Measurements from ENCODE around the gene DDX56. TPM values are rescaled to one million over a fixed set of nuclear protein-coding genes. Genes with fewer than 3 reads are reported as not detected.

The DDX56 gene
- total RNA-seq, 4 donors from 2014 or later, result 67.8 to 96.4 (median 88.9) TPM

DNA sequence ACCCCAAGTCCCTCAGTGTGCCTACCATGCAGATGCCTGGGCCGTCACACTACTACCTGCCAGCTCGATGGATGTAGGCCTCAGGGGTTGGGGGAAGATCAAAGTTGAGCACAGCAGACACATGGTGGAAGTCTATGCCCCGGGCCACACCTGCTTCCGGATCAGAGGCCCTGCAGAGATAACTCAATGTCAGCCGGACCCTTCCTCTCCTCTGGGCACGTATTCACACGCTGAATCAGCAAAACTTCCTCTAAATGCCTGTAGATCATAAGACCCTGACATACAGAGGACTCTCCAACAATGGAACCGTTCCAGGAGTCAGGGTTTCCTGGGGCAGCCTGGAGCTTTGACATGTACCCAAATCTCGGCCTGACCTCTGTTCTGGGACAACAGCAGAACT is 3.7 kb downstream of the DDX56 start:
- Histone ChIP-seq H3K27me3 (no peaks in the 10 kb centered on the region), H3K4me1 (peaks cover 0 to 16% (median 4%) of the 10 kb centered on the region in 4 donors), H3K9me3 (no peaks in the 10 kb centered on the region), H3K36me3 (peaks cover 0 to 78% (median 0%) of the 10 kb centered on the region in 3 donors), H3K4me3 (no peak overlapping the region), H3K27ac (no peak overlapping the region)
- no peak for DNase-seq
- no peak for TF ChIP-seq POLR2A (IDR thresholded peaks at IDR 0.05)
- TF ChIP-seq, protein P1, sequence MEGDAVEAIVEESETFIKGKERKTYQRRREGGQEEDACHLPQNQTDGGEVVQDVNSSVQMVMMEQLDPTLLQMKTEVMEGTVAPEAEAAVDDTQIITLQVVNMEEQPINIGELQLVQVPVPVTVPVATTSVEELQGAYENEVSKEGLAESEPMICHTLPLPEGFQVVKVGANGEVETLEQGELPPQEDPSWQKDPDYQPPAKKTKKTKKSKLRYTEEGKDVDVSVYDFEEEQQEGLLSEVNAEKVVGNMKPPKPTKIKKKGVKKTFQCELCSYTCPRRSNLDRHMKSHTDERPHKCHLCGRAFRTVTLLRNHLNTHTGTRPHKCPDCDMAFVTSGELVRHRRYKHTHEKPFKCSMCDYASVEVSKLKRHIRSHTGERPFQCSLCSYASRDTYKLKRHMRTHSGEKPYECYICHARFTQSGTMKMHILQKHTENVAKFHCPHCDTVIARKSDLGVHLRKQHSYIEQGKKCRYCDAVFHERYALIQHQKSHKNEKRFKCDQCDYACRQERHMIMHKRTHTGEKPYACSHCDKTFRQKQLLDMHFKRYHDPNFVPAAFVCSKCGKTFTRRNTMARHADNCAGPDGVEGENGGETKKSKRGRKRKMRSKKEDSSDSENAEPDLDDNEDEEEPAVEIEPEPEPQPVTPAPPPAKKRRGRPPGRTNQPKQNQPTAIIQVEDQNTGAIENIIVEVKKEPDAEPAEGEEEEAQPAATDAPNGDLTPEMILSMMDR (IDR thresholded peaks at IDR 0.05), result no peak

DNA sequence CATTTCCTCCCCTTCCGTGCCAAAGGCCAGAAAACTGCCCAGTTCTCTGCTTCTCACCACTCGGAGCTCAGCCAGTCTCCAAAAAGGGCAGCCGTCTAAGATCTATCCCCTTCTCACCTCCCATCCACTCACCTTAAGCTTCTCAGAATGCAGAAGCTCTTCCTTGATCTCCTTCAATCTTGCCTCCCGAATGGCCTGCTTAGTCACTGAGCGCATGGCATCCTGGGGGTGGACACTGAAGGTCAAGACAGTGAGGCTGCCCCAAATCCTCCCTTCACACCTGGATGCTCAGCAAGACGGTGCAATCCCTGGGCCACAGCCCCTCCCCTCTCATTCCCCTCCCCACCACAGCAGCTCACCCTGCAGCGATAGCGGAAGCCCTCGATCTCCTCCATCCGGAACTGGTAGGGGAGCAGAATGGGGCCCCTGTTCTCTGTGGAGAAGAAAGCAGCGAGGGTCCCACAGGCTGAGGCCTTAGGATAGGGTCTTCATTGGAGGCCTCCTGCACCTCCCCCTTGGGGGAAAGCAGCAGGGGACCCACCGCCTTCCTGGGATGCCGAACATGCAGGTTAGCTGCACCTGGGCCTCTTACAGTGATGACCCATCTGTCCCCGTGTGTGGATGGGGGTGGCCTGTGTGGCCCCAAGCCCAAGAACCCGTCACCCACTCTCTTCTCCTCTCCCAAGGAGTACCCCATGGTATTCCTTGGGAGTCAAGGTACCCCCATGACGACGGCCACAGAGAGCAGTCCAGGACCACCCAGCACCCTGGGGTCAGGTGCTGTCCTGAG is 4.7 kb downstream of the DDX56 start:
- H3K27ac ChIP-seq, result no peak overlapping the region
- peaks cover 0 to 8% (median 4%) of the 10 kb centered on the region in 4 donors for H3K4me1 ChIP-seq
- TF ChIP-seq, protein P1 (IDR thresholded peaks at IDR 0.05), result no peak
- TF ChIP-seq POLR2A (IDR thresholded peaks at IDR 0.05), result no peak
- peaks cover 0 to 88% (median 0%) of the 10 kb centered on the region in 3 donors for H3K36me3 ChIP-seq
- no peak overlapping the region for H3K4me3 ChIP-seq
- H3K9me3 ChIP-seq, result no peaks in the 10 kb centered on the region
- no peaks in the 10 kb centered on the region for H3K27me3 ChIP-seq
- DNase-seq, result no peak

DNA sequence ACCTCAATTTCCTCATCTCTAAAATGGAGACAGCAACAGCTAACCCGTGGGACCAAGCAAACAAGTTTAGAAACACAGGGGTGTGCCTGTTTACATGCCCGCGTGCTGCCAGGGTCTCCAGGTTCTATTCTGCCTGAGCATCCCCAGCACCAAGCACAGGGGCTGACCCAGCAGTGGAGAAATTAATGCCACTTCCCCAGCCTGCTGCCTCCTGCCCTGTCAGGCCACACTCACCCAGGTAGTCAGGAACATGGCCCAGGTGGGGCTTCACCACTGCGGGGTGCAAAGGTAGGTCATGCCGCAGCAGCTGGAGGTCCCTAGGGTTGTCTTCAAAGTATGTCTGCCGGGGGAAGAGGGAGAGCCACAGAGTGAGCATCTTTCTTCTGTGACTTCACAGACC is 5.8 kb downstream of the DDX56 start:
- no peak overlapping the region for H3K4me3 ChIP-seq
- H3K36me3 ChIP-seq, result peaks cover 0 to 90% (median 0%) of the 10 kb centered on the region in 3 donors
- TF ChIP-seq, protein P1 (IDR thresholded peaks at IDR 0.05), result no peak
- no peak for TF ChIP-seq POLR2A (IDR thresholded peaks at IDR 0.05)
- no peak overlapping the region for H3K27ac ChIP-seq
- DNase-seq, result no peak
- H3K27me3 ChIP-seq, result no peaks in the 10 kb centered on the region
- H3K4me1 ChIP-seq, result peaks cover 0 to 6% (median 2%) of the 10 kb centered on the region in 4 donors
- no peaks in the 10 kb centered on the region for H3K9me3 ChIP-seq

DNA sequence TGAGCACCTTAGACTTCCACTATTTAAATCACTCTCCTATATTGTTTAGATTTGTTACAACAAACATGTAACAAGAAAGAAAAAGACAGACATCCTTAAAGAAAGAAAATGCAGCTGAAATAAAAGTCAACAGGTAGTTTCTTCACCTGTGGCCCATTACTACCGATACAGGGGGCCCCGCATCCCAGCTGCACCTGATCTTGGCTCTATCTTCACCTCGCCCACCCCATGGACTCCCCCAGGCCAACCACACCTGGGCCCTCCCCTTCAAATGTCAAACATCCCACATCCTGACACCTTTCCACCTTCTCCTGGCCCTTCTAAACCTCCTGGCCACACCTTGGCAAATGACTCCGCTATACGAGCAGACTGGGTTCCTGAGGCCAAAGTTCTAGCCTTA is 7.0 kb downstream of the DDX56 start:
- no peak for DNase-seq
- peaks cover 0 to 79% (median 0%) of the 10 kb centered on the region in 3 donors for H3K36me3 ChIP-seq

DNA sequence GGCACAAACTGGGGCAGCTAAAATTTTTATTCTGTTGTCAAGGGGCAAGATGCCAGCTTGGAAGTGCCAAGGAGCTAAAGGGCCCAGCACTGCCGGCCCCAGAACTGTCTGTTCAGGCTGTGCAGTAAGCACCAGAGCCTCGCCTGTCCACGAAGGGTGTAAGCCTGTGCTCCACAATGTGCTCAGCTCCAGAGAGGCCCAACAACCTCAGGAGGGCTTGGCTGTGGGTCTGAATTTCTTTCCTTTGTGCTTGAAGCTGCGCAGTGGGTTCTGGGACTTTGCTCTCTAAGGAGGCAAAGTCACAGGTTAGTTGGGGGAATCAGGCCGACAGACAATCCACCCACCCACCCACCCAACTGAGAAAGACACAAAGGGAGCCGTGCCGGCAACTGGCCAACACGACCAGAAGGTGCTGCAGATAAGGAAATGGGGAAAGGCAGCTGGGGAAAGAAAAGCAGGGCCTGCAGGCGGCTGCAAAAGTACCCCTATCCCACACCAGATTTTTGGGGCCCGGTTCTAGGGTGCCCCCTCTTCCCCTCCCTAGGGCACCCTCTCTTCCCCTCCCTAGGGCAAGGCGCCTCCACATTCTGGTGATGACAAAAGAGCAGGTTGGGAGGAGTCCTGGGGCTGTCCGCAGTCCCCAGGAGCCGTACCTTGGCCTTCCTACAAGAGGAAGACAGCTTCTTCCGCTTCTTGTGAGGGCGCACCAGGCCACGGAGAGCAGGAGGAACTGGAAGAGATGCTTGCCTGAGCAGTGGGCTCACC is 7.7 kb downstream of the DDX56 start:
- Histone ChIP-seq H3K4me3 (no peak overlapping the region), H3K9me3 (no peaks in the 10 kb centered on the region), H3K27me3 (no peaks in the 10 kb centered on the region), H3K27ac (no peak overlapping the region), H3K4me1 (peaks cover 0 to 5% (median 0%) of the 10 kb centered on the region in 4 donors), H3K36me3 (peaks cover 0 to 72% (median 0%) of the 10 kb centered on the region in 3 donors)
- DNase-seq, result no peak
- TF ChIP-seq POLR2A (IDR thresholded peaks at IDR 0.05), result no peak
- TF ChIP-seq, protein P1 (IDR thresholded peaks at IDR 0.05), result no peak

More for the DNA sequence above, 7.0 kb downstream of the DDX56 start:
- Histone ChIP-seq H3K4me1 (peaks cover 0 to 5% (median 0%) of the 10 kb centered on the region in 4 donors), H3K27me3 (no peaks in the 10 kb centered on the region), H3K27ac (no peak overlapping the region), H3K4me3 (no peak overlapping the region), H3K9me3 (no peaks in the 10 kb centered on the region)
- no peak for TF ChIP-seq POLR2A (IDR thresholded peaks at IDR 0.05)
- TF ChIP-seq, protein P1 (IDR thresholded peaks at IDR 0.05), result no peak
